ENCODE measurements around the gene HPX.
"Not testable (repeated sequence)": the region's sequence is repeated elsewhere in the genome, so short reads cannot be mapped to it uniquely, and the experiment has no call there.

Gene HPX

GRCh38 chr11:6413791-6414201 lies 27.0 kb downstream of the HPX start:
- DNase-seq, result no peak

GRCh38 chr11:6411594-6412031 lies 29.2 kb downstream of the HPX start:
- DNase-seq, result no peak

GRCh38 chr11:6410695-6411430 lies 29.9 kb downstream of the HPX start:
- no peak for DNase-seq

GRCh38 chr11:6406370-6406769 lies 34.4 kb downstream of the HPX start:
- DNase-seq, result no peak

GRCh38 chr11:6405846-6406245 lies 34.9 kb downstream of the HPX start:
- DNase-seq, result peak; percentile 30

GRCh38 chr11:6405052-6405667 lies 35.6 kb downstream of the HPX start:
- no peak for DNase-seq

GRCh38 chr11:6404342-6405051 lies 36.3 kb downstream of the HPX start:
- DNase-seq, result peak; percentile 22

- no peak for DNase-seq
Measured at GRCh38 chr11:6403539-6403938, 37.2 kb downstream of the HPX start.

GRCh38 chr11:6402561-6402981 lies 38.2 kb downstream of the HPX start:
- no peak for DNase-seq

- no peak for DNase-seq
Measured at GRCh38 chr11:6402061-6402470, 38.7 kb downstream of the HPX start.

- DNase-seq, result no peak
Measured at GRCh38 chr11:6401464-6401863, 39.3 kb downstream of the HPX start.

GRCh38 chr11:6400431-6401345 lies 40.1 kb downstream of the HPX start:
- no peak for DNase-seq

- DNase-seq, result no peak
Measured at GRCh38 chr11:6397636-6398035, 43.2 kb downstream of the HPX start.

- DNase-seq, result no peak
Measured at GRCh38 chr11:6397156-6397555, 43.6 kb downstream of the HPX start.

GRCh38 chr11:6395470-6396060 lies 45.2 kb downstream of the HPX start:
- no peak for DNase-seq

- peak; percentile 17 for DNase-seq
Measured at GRCh38 chr11:6393989-6394670, 46.7 kb downstream of the HPX start.

- not testable (repeated sequence) for DNase-seq
Measured at GRCh38 chr11:6392251-6392650, 48.5 kb downstream of the HPX start.

GRCh38 chr11:6391537-6392134 lies 49.2 kb downstream of the HPX start:
- no peak for DNase-seq

- no peak for DNase-seq
Measured at GRCh38 chr11:6390718-6391469, 49.9 kb downstream of the HPX start.

GRCh38 chr11:6389905-6390717 lies 50.7 kb downstream of the HPX start, which contains the start of gene SMPD1:
SMPD1 (plus strand) TSS chr11:6390474; CDS start chr11:6390599, 125 bp downstream.
- peak; percentile 81 for DNase-seq

All from NCI-H1694 treated with DMSO at 0.1 percent for 48 hours (cell line).